ENCODE measurements around the gene PRPF39.
"Not testable (repeated sequence)": the region's sequence is repeated elsewhere in the genome, so short reads cannot be mapped to it uniquely, and the experiment has no call there.

PRPF39 gene

DNA sequence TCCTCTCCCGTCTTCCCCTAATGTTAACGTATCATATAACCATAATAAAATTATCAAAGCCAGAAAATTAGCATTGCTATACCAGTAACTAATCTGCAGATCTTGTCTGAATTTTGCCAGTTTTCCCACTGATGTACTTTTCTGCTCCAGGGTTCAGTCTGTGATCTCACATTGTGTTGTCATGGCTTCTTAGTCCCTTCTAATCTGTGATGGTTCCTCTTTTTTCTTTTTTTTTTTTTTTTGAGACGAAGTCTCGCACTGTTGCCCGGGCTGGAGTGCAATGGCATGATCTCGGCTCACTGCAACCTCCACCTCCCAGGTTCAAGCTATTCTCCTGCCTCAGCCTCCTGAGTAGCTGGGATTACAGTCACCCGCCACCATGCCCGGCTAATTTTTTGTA, 58.2 kb downstream of the PRPF39 start:
- DNase-seq = not testable (repeated sequence)

DNA sequence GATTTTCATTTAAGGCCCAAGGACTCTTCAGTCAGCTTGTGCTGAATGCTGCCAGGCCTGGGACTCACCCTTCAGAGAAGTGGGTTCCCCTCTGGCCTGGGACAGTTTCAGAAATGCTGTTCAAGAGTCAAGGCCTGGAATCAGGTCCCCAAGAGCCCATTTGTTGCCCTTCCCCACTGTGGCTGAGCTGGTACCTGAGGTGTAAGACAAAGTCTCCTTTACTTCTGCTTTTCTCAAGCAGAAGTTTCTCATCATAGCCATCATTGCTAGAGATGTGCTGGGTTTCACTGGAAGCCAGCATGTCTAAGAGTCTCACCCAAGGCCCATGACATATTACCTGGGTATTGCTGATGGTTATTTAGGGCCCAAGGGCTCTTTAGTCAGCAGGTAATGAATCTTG, 60.7 kb downstream of the PRPF39 start:
- no peak for DNase-seq

DNA sequence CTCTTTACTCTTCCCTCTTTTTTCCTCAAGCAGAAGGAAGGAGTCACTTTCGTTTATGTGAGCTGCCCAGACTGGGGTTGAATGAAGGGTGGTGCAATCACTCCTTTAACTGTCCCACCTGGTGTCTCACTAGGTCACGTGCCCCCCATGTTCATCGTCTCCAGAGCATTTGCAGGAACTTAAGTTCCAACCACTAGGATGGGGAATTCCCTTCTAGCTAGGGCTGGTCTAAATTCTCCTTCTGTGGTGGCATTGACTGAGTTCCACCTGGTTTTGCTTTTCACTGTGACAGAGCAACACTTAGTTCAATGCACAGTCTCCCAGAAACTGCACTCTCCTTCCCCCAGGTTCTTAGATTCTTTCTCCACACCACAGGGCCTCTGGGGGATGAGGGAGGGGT, 61.3 kb downstream of the PRPF39 start:
- DNase-seq = no peak

DNA sequence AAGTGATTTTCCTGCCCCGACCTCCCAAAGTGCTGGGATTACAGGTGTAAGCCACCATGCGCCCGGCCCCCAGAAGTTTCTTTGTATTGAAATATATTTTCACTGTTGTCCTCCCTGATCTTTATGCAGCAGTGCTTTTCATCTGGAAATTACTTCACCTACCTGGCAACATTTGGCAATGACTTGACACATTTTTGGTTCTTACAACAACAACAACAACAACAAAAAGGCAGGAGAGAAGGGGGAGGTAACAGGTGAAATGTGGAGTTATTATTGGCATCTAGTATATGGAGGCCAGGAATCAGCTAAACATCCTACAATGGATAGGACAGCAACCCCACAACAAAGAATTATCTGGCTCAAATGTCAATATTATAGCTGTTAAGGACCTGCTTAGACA, 65.7 kb downstream of the PRPF39 start:
- DNase-seq = no peak

DNA sequence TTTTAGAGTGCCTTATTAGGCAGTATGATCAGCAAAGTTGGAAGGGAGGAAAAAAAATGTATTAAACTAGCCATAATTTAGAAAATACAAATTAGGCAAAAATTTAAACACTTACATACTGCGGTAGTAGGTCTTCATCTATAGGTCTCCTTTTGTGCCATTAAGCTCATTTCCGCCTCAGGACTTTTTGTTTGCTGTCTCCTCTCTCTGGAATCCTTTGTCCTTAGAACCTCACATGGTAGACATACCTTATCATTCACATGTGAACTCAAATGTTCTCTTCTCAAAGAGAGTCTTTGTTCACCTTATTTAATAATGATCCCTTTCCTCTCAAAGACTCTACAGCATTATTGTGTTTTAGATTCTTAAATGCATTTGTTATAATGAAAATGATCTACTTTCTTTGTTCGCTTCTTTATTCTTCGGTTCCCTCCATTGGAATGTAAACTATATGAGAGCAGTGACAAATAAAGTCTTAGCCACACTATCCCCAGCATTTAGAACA, 66.5 kb downstream of the PRPF39 start:
- no peak for DNase-seq

DNA sequence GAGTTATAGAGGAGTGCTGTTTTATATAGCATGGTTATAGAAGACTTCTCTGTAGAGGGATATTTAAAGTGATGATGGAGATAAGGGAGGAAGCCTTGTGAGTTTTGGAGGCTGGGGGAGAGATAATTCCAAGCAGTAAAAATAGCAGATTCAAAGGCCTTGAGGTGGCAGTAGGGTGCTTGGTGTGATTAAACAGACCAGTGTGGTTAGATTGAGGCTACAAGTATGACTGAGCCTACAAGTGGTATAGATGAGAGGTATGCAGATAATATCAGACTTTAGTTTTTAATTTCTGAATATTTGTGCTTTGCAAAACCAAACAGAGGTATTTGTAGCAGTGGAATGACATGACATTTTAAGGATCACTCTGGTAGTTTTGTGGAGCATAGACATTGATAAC, 72.2 kb downstream of the PRPF39 start:
- no peak for DNase-seq

Measured in activated effector memory CD4-positive, alpha-beta T cell treated with anti-CD3 and anti-CD28 coated beads, Interleukin-2, amount 50 U/mL, for 16 hours (primary cell).